ENCODE data around the gene FGGY.
A peak's percentile ranks its signal among the peaks of the same experiment; 100 is the strongest.
"Not testable (repeated sequence)": the region's sequence is repeated elsewhere in the genome, so short reads cannot be mapped to it uniquely, and the experiment has no call there.

FGGY gene

DNA sequence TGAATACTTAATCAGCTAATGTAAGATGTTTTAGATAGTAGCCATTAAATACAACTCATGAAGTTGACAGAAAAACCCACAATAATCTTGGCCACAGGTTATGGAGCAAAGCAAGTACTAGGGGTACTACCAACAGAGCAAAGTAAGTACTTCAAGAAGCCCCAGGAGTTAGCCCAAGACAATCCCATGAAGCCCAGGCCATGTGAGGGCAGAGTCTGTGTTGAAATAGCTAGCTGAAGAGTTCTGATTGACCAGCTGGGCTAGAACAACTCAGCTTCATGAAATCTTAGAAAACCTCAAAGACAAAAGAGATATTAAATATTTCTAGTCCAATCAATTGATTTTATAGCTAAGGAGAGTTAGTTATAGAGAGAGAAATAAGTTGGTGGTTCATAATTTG is 304.9 kb downstream of the FGGY start:
- no peak for DNase-seq

DNA sequence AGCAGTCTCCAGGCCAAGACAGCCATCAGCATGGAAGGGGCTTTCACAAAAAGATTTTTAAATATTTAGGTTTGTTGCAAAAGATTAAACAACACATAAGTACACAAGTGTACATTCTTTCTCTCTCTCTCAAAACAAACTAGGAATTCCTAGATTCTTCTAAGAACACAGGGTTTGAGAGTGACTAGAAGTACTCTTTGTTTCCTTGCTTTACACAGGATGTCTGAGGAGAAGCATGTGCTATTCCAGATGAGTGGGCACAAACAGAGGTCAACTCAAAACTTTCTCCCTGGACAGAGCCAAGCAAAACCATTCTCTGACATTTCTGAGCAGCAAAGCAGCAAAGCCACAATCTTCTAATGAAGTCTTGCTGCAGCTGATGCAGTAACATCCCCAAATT is 307.3 kb downstream of the FGGY start:
- DNase-seq, result no peak

GRCh38 chr1:59605184-59605583 is 308.3 kb downstream of the FGGY start:
- no peak for DNase-seq

DNA sequence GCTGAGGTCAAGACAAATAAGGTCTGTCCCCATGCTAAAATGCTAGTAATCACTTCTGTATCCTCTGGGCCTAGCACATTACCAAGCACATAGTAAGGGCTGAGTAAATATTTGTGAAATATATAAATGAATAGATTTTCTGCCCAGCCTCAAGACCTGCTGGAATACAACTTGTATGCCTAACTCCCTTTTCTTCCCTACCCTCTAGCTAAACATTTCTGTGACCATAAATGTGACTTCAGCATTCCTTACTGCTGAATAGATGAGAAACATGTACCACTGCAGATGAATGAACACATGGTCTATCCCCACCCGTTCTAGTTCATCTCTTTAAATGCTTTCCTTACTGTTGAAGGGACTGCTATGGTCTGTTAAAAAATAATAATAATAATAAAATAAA is 308.9 kb downstream of the FGGY start:
- DNase-seq, result no peak

GRCh38 chr1:59609245-59609644 is 312.4 kb downstream of the FGGY start:
- no peak for DNase-seq

DNA sequence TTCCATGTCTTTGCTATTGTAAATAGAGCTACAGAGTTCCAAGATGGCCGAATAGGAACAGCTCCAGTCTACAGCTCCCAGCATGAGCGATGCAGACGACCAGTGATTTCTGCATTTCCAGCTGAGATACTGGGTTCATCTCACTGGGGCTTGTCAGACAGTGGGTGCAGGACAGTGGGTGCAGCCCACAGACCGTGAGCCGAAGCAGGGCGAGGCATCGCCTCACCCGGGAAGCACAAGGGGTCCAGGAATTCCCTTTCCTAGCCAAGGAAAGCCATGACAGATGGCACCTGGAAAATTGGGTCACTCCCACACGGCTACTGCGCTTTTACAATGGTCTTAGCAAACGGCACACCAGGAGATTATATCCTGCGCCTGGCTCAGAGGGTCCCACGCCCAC is 313.6 kb downstream of the FGGY start:
- DNase-seq, result not testable (repeated sequence)

DNA sequence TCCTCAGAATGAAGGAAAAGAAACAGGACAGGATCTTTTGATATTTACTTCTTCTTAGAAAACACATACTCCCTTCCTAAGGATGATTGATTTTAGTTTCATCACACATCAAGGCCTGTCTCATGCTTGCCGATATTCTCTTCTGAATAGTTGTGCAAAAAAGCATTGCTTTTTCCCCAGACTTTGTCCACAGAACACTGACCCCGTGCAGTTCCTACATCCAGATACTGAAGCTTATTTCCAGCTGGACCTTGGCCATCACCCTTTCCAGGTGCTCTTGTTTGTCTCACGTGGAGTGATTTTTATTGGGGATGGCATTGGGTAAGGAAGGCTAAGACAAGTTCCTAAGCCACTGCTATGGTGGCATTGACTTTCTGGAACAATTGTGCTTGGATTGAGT is 320.5 kb downstream of the FGGY start:
- DNase-seq, result no peak

GRCh38 chr1:59619557-59619956 is 322.7 kb downstream of the FGGY start:
- no peak for DNase-seq

DNA sequence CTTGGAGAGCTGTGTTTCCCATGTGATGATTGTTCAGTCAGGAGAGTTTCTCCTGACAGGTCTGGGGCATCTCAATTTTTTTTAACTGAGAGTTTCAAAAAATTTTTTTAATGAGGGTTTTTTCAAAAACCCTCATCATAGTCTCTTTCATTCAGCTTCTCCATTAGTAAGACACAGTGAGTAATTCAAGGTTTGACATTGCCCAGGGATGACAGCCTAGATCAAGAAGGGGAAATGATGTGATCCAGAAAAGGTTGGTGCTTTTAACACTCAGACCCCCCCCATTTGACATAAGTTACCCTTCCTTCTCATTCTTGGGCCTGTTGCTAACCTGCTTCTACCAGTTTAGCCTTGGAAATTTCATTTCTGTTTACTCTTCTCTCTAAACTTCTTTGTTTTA is 328.5 kb downstream of the FGGY start:
- no peak for DNase-seq

GRCh38 chr1:59631561-59632255 is 334.8 kb downstream of the FGGY start:
- no peak for DNase-seq

DNA sequence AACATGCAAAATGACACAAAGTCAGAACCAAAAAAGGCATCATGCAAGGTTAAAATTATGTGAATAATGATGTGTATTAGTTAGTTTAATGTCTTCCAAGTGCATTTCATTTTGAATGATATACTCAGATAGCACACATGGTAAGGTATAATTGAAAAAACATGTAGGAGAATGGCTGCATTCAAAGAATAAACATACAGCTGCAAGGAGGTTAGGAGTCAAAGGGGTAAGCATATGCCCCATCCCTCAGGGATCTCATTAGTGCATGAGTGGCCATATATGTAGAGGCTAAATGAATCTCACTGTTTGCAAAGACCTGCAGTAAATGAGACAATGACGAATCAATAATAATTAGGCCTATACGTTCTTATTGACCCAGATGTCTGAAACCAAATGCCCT is 338.2 kb downstream of the FGGY start:
- no peak for DNase-seq

DNA sequence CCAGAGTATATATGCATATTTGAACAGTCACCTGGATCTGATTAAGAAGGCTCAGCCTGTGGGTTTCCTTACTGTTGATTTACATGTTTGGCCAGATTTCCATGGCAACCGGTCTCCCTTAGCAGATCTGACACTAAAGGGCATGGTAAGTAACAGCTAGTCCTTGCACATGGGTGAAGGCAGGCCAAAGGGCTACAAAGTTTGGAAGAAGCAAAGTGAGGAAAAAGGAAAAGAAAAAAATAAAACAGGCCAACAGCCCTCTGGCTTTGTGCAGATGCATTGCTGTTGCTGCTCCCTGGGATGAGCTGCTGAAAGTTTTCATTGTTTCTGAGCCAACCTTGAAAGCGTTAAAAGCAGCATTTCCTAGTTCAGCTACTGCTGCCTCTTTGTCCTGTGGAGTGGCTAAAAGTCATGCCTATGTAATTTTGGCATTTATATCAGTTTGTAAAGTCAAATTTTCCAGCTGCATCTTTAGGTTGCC is 341.4 kb downstream of the FGGY start:
- DNase-seq, result no peak

DNA sequence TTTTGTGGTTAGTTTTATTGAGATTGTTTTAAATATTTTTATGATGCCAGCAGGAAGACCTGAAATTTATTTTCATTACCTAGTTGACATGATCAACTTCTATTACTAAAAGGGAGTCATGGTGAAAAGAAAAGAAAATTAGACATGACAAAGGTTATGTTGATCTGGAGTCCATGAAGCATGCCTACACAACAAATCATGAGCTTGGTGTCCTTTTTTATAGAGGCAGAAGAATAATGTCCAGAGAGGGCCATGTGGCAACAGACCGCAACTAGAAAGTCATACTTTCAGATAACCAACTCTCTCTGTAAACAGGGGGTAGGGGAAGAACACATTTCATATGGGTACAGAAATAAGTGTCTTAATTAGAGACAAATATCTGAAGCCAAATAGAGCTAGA is 342.4 kb downstream of the FGGY start:
- DNase-seq, result no peak

GRCh38 chr1:59640851-59641250 is 344.0 kb downstream of the FGGY start:
- DNase-seq, result no peak

DNA sequence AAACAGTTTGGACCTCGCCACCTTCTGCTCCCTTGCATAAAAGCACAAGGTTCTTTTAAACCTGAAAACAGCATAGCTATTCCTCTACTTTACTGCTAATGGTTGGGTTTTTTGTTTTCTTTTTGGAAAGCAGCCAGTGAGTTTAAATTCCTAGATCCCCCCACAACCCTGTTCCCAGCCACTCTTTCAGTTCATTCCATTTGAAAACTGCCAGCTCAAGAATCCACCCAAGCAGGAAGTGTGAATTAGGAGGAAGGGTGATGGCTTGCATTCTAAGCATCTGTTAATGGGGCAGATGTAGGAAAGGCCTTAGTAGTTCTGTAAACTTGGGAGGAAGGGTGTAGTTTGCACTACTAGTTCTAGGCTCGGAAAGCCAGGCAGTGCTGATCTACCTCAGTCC is 344.9 kb downstream of the FGGY start:
- DNase-seq, result no peak

- DNase-seq, result no peak
Observed at GRCh38 chr1:59643526-59643925, 346.6 kb downstream of the FGGY start.

- no peak for DNase-seq
Observed at GRCh38 chr1:59645893-59646292, 349.0 kb downstream of the FGGY start.

DNA sequence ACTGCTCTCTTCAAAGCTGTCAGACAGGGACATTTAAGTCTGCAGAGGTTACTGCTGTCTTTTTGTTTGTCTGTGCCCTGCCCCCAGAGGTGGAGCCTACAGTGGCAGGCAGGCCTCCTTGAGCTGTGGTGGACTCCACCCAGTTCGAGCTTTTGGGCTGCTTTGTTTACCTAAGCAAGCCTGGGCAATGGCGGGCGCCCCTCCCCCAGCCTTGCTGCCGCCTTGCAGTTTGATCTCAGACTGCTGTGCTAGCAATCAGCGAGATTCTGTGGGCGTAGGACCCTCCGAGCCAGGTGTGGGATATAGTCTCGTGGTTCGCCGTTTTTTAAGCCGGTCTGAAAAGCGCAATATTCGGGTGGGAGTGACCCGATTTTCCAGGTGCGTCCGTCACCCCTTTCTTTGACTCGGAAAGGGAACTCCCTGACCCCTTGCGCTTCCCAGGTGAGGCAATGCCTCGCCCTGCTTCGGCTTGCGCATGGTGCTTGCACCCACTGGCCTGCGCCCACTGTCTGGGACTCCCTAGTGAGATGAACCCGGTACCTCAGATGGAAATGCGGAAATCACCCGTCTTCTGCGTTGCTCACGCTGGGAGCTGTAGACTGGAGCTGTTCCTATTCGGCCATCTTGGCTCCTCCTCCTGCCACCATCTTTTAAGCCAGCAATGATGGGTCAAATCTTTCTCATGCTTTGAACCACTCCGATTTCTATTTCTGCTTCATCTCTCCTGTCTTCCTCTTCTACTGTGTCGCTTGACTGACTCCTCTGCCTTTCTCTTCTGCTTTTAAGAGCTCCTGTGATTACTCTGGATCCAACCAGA is 356.5 kb downstream of the FGGY start:
- not testable (repeated sequence) for DNase-seq

DNA sequence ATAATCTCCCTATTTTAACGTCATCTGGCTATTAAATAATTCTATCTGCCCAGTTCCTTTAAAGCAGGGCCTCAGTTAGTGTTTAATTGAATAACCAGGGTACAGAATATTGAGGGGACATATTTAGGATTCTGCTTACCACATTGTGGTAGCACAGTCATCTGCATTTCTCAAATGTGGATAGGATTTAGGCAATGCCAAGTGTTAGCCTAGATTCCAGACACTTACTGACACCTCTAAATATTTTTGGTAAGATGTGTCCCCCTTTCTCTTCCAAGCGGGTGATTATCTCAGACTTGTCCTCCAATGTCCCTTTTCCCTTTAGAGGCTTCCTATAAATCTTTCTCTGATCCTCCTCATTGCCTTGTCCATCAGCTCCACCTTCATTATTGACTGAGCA is 357.1 kb downstream of the FGGY start:
- no peak for DNase-seq

DNA sequence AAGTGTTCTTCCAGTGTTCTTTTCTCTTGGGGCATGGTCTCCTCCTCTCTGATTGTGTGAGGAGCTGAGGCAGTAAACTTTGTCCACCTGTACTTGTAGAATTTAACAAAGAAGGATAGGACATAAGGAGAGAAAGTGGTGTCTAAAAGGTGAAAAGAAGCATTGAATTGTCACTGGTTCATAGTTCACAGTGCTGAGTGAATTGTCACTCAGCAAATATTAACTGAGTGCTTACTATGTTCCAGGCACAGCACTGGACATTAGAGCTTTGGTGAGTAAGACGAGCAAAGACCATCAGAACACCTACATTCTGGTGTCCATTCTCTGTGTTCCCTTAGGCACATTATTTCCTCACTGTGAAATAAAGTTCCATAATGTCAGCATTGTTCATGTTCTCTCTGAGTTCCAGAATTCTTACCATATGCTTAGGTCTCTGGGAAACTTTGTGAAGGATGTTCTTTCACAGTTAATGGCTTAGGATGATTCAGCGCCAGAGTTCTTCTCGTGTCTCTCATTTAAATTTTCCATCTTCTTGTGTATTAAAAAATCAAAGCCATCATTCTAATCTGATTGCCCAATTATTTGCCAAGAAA is 361.1 kb downstream of the FGGY start:
- DNase-seq, result no peak

DNA sequence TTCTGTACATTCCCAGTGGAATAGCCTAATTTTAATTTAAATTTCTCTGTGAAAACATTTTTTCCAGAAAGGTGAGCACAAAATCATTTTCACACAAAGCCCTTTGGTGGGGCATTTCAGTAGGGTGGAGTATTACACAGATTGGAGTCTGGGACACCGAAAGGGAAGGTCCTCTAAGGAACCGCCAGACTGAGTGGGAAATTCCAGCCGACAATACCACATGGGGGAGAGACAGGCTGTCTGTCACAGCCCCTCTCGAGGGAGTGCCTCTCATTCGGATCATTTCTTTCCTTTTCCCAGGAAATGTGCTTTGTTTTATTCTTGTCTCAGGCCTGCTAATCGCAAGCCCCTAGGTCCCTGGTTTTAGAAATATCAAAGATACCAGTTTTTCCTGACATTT is 367.3 kb downstream of the FGGY start:
- peak; percentile 46 for DNase-seq

DNA sequence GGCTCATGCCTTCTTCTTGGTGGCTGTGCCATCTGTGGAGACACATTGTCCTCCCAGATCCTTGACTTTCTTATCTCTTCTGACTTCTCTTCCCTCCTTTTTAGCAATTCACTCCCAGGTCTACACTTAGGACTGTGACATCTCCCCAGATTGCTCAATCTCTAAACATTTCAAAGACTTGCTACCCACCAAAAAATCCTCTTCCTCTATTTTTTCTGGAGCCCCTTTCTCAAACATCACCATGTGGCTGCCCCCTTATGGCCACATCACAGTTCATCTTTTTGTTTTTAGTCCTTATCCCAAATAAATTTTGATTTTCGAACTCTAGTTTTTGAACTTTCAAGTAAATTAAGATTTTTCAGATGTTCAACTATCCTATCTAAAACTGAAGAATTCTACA is 369.2 kb downstream of the FGGY start:
- no peak for DNase-seq

DNA sequence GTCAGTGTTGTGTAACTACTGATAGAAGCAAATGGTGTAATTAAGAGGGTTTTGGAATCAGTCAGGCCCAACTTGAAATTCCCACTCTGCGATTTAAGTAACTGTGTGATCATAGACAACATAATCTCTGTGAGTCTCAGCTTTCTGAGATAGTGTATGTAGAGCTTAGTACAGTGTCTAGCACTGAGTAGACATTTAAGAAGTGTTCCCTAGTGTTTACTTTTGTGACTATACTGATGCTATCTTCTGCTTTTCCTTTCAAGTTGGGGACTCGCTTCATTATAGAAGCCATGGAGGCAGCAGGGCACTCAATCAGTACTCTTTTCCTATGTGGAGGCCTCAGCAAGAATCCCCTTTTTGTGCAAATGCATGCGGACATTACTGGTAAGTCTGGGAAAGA is 370.1 kb downstream of the FGGY start:
- no peak for DNase-seq

DNA sequence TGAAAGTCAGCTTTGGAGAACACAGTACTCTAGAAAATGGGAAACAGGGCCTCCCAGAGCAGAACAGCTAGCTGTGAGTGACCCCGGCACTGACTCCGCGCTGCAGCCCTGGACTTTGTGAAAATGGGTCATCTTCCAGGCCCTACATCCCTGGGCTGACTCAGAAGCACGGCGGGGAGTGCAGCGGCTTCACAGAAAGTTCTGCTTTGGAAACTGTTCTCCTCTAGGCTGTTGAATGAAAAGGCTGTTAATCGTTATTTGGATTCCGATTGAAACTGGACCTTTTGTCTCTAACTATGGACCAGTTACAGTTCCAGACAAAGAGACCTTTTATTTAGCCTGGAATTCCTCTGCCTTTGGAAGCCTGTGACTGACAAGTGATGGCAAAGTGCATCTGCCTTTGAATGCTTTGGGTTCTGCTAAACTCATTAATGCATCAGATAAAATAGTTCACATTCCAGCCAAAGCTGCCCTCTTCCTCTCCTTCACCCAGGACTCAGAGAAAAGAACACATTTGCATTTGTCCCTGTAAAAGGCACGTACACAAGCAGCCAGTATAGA is 372.9 kb downstream of the FGGY start:
- no peak for DNase-seq

Measured in NCI-H1048 (cell line).